Stimulated activated CD4-positive, alpha-beta T cell treated with anti-CD3 and anti-CD28 coated beads, Interleukin-2, amount 100 ng/mL, for 24 hours (primary cell): ENCODE data around the gene DNAAF2.
"Not testable (repeated sequence)": the region's sequence is repeated elsewhere in the genome, so short reads cannot be mapped to it uniquely, and the experiment has no call there.

Experiments used
- DNase-seq, 2 donors: peaks; one replicate each; pipeline ENCODE4 v3.0.0-alpha.2; 2020

The DNAAF2 gene

DNA sequence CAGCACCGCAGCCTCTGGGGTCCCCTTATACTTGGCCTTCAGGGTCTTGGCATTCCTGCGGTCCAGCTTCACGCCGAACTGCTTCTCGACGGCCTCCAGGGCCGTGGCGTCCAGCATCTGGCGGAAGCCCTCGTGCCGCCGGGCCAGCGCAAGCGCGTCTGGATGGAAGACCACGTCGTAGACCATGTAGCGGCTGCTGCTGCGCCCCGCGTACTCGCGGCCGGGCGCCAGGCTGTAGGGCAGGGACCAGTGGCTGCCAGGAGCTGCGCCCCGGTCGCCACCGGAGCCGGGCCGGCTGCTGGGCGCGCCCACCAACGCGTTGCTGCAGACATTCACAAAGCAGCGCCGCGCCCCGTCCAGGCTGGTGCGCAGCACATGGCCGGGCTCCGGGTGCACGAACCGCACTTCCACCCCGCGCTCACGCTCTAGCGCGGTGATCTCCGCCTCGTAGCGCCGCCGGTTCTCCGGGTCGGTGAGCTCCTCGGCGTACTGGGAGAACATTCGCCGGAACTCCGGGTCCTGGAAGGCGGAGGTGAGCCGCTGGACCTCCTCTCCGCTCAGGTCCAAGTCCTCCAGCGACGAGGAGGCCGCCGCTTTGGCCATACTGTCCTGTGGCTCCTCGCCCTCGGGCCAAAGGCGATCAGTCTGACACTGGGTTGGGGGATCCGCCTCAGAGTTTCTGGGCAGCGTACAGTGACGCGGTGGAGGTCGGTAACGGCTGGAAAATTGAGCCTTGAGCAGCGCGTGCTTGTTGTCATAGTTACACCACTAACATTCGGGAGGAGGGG is at the start of gene DNAAF2:
Gene DNAAF2 (minus strand): TSS at position 698 of the 788 bp plus-strand sequence. CDS start 95 bp downstream, at position 603.
- DNase-seq = peak; percentile 57 to 64

DNA sequence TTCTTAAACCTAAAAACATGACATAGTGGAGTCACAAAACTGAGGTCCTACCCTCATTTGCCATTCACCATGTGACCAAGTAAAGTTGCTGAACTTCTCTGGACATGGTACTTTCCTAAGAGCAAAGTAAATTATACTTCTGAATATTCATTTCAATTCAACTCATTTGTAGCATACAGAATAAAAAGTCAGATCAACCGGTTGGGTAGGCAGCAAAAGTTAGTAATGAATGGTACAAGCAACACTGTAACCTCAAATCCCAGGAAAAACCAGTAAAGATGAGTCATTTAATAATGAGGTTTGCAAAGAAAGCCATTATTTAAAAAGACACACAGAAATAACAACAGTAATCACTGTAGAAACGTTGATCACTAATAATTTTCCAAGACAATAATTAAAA is 44.2 kb upstream of the DNAAF2 start:
- DNase-seq = no peak

GRCh38 chr14:49677643-49678042 is 42.6 kb upstream of the DNAAF2 start:
- no peak for DNase-seq

- DNase-seq = no peak
These were observed 38.5 kb upstream of the DNAAF2 start for GRCh38 chr14:49673586-49673985.

DNA sequence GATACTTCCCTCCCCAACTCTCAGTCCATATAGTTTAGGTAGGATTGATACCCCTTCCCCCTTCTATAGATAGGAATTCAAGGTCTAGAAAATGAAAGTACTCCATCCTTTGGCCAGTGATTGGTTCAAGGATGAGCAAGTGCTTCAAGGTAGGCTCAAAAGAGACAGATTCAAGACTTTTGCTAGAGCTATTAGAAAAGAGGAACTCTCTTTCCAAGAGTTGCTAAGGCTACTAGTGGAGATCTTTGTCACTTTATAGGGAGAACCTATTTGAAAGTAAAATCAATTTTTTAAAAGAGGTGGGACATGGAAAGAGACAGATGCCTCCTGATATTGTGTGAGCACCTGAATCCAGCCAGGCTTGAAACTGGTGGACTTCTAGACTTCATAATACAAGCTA is 35.4 kb upstream of the DNAAF2 start:
- no peak for DNase-seq

- DNase-seq = no peak
These were observed 24.7 kb upstream of the DNAAF2 start for GRCh38 chr14:49659526-49660455.

- not testable (repeated sequence) for DNase-seq
These were observed 22.5 kb upstream of the DNAAF2 start for GRCh38 chr14:49657500-49657899.

- DNase-seq = no peak
These were observed 19.5 kb upstream of the DNAAF2 start for GRCh38 chr14:49654511-49654910.

DNA sequence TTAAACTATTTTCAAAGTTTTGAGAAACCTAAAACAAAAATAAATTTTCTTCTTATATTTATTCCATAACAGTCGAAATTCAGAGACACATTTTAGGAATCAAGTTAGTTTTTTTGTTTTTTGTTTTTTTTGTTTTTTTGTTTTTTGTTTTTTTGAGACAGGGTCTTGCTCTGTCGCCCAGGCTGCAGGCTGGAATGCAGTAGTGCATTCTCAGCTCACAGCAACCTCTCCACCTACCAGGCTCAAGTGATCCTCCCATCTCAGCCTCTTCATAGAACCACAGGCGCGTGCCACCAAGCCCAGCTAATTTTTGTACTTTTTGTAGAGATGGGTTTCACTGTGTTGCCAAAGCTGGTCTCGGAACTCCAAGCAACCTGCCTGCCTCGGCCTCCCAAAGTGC is 18.5 kb upstream of the DNAAF2 start:
- no peak for DNase-seq

GRCh38 chr14:49642163-49642562 is 7.1 kb upstream of the DNAAF2 start:
- no peak for DNase-seq

DNA sequence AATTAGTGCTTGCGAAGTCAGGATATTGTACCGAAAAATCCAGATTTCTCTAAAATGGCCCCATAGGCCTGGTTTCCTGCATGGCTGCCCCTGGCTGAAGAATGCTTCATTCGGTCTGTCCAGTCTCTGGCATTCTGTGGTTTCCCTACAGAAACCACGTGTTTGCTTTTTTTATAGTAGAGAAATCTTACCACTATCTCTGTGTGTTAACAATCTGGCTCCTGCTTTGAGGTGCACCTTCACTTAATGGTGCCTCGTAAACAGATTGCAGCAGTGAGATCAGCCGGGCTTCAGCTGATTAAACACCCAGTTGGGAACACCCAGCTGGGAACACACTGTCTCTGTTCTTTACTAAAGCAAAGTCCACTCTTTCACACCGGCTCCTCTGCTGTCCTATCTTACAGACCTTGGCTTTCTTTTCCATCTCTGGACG is 6.7 kb upstream of the DNAAF2 start:
- DNase-seq = no peak

DNA sequence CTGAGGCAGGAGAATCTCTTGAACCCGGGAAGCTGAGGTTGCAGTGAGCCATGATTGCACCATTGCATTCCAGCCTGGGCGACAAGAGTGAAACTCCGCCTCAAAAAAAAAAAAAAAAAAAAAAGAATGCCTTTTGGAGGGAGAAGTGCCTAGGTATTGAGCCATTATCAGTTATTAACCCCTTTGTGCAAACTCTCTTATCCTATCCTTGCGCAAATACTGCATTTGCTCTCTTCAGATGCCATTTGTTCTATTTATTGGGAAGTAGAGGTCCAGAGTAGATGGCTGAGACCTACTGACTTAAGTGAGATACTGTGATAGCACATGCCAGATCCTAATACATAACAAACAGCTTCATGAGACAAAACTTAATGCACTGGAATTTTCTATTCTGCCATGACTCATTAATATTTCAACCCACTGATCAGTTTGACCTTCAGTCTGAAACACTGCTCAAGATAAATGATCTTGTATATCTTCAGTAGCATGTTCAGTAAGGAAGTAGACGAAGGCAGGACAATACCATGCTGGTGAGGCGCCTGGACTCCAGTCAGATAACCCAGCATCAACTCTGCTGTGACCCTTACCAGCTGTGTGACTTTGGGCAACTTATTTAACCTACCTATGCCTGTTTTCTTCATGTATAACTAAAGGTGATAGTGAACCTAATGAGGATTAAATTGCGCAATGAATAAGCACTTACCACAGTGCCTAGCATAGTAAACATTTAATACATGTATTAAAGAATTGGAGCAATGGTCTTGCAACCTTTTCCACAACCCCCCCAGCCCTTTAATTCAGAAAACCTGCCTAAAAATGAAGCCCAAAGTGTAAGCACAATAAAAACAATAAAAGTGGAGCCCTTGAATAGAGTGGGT is 5.7 kb upstream of the DNAAF2 start:
- DNase-seq = no peak

GRCh38 chr14:49637534-49638078 is 2.6 kb upstream of the DNAAF2 start:
- DNase-seq = no peak

- DNase-seq = no peak
These were observed 1.8 kb upstream of the DNAAF2 start for GRCh38 chr14:49636866-49637265.

- DNase-seq = peak; percentile 95 to 96
These were observed 1.2 kb downstream of the DNAAF2 start for GRCh38 chr14:49633640-49634546.

- no peak for DNase-seq
These were observed 10.9 kb downstream of the DNAAF2 start for GRCh38 chr14:49623941-49624839.

DNA sequence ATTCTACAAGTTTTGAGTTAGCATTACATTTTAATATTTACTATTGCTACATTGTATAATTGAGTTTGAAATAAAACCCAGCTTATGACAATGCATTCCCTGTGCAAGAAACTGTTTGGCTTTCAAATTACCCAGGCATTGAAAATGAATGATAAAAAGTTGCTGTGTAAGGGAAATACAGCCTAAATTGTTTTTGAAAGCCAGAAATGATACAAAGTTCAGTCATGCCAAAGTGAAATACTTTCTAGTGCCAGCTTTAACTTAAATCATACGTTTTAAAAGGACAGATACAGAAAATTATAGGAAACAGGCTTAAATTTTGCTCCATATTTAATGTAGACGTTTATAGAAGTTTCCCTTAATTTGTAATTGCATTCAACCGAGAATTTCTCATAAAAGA is 11.7 kb downstream of the DNAAF2 start:
- DNase-seq = no peak

GRCh38 chr14:49622022-49622607 is 12.9 kb downstream of the DNAAF2 start:
- no peak for DNase-seq

DNA sequence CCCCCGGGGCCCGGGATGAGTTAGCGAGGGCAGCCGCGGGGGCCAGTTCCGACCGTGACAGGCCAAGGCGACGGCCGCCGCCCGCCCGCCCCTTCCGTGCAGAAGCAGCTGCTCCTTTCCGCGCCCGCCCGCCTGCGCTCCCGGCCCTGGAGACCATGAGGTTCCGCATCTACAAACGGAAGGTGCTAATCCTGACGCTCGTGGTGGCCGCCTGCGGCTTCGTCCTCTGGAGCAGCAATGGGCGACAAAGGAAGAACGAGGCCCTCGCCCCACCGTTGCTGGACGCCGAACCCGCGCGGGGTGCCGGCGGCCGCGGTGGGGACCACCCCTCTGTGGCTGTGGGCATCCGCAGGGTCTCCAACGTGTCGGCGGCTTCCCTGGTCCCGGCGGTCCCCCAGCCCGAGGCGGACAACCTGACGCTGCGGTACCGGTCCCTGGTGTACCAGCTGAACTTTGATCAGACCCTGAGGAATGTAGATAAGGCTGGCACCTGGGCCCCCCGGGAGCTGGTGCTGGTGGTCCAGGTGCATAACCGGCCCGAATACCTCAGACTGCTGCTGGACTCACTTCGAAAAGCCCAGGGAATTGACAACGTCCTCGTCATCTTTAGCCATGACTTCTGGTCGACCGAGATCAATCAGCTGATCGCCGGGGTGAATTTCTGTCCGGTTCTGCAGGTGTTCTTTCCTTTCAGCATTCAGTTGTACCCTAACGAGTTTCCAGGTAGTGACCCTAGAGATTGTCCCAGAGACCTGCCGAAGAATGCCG is 13.7 kb downstream of the DNAAF2 start:
- DNase-seq = peak; percentile 64 to 70
